SJCRH30 (cell line): ENCODE results near the gene SPRED2. TPM values are rescaled to one million over a fixed set of nuclear protein-coding genes. Genes with fewer than 3 reads are reported as not detected.
"Not testable (repeated sequence)": the region's sequence is repeated elsewhere in the genome, so short reads cannot be mapped to it uniquely, and the experiment has no call there.

Experiments used
- DNase-seq, 2 experiments: peaks; one replicate each; pipeline ENCODE4 v3.0.0-alpha.2; 2015 to 2020
- H3K27ac ChIP-seq: fragments of 250-450 bp; sonication (Bioruptor Pico); 2 replicates; pipeline ENCODE4 v1.5.1; 2020; ENCODE audit warnings: mild to moderate bottlenecking, moderate library complexity
- H3K27me3 ChIP-seq: fragments of 250-450 bp; sonication (Bioruptor Pico); 2 replicates; pipeline ENCODE4 v1.5.1; 2020; ENCODE audit warnings: mild to moderate bottlenecking, moderate library complexity
- H3K36me3 ChIP-seq: fragments of 250-450 bp; sonication (Bioruptor Pico); 2 replicates; pipeline ENCODE4 v1.5.1; 2020; ENCODE audit warnings: mild to moderate bottlenecking, moderate library complexity
- H3K4me1 ChIP-seq: fragments of 250-450 bp; sonication (Bioruptor Pico); 2 replicates; pipeline ENCODE4 v1.5.1; 2020; ENCODE audit warnings: mild to moderate bottlenecking, moderate library complexity
- H3K4me3 ChIP-seq: fragments of 250-450 bp; sonication (Bioruptor Pico); 2 replicates; pipeline ENCODE4 v1.5.1; 2020; ENCODE audit warnings: mild to moderate bottlenecking, moderate library complexity
- H3K9me3 ChIP-seq: fragments of 250-450 bp; sonication (Bioruptor Pico); replicated peaks from 2 replicates; pipeline ENCODE4 v1.5.1; 2020; ENCODE audit warnings: mild to moderate bottlenecking, moderate library complexity
- total RNA-seq: library from RNA; depleted of rRNA; stranded (reverse); fragments of >200 nt; shearing (Covaris generic); gene quantifications from 2 replicates; pipeline ENCODE4 v1.2.3, GENCODE V29; 2014

The SPRED2 gene
- total RNA-seq, 1 experiment from 2014 or later = 20.8 TPM

DNA sequence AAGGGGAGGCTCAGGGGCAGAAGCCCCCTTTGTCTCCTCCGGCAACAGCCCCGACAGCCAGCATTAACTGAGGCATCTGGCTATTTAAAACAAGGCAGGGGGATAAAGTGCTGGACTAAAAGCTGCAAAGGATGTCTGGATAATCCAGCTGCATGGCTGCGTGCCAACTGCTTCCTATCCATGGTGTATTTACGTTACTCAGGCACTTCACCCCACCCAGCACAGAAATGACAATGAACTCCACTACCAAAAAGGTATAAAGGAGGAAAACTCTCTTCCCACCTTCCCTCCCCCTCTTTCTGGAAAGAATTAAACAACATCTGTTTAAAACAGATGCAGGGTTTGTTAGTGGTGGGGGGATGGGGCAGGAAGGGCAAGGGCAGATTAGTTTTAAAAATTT, 82.5 kb downstream of the SPRED2 start:
- Histone ChIP-seq H3K27ac (peak overlapping the region; percentile 1; the same call in 1 of the 2 replicates), H3K4me3 (no peak overlapping the region), H3K36me3 (no peaks in the 10 kb centered on the region), H3K9me3 (no peaks in the 10 kb centered on the region), H3K4me1 (peaks cover 33% of the 10 kb centered on the region), H3K27me3 (no peaks in the 10 kb centered on the region)
- DNase-seq = peak; percentile 88 to 97

GRCh38 chr2:65347913-65348312, 84.5 kb downstream of the SPRED2 start:
- no peak overlapping the region for H3K27ac ChIP-seq
- no peak for DNase-seq
- no peaks in the 10 kb centered on the region for H3K27me3 ChIP-seq
- peaks cover 33% of the 10 kb centered on the region for H3K4me1 ChIP-seq
- H3K36me3 ChIP-seq = peaks cover 3% of the 10 kb centered on the region; the same call in 1 of the 2 replicates
- no peaks in the 10 kb centered on the region for H3K9me3 ChIP-seq
- H3K4me3 ChIP-seq = no peak overlapping the region

- no peak overlapping the region for H3K27ac ChIP-seq
- no peak overlapping the region for H3K4me3 ChIP-seq
- DNase-seq = no peak
- peaks cover 9% of the 10 kb centered on the region for H3K36me3 ChIP-seq
- H3K9me3 ChIP-seq = no peaks in the 10 kb centered on the region
- H3K27me3 ChIP-seq = no peaks in the 10 kb centered on the region
- peaks cover 14% of the 10 kb centered on the region for H3K4me1 ChIP-seq
Observed at GRCh38 chr2:65345631-65346030, 86.8 kb downstream of the SPRED2 start.

DNA sequence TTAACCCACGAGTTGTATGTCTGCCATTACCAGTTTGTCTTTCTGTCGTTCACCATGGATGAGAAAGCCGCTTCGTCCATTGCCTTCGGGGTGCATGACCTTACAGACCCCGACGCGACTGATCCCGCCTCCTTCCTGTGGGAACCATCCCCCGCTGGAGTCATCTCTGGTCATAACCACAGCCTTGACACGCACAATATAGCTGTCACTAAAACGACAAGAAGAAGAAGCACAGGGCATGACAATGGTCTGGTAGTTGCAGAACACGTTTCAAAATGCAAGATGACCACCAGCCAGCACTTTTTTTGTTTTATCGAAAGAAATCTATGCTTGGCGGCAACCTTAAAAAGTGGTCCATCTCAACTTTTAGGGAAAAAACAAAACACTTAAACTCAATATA, 87.7 kb downstream of the SPRED2 start:
- Histone ChIP-seq H3K27me3 (no peaks in the 10 kb centered on the region), H3K4me1 (peaks cover 5% of the 10 kb centered on the region), H3K9me3 (no peaks in the 10 kb centered on the region), H3K36me3 (peaks cover 19% of the 10 kb centered on the region), H3K27ac (no peak overlapping the region), H3K4me3 (no peak overlapping the region)
- no peak for DNase-seq

DNA sequence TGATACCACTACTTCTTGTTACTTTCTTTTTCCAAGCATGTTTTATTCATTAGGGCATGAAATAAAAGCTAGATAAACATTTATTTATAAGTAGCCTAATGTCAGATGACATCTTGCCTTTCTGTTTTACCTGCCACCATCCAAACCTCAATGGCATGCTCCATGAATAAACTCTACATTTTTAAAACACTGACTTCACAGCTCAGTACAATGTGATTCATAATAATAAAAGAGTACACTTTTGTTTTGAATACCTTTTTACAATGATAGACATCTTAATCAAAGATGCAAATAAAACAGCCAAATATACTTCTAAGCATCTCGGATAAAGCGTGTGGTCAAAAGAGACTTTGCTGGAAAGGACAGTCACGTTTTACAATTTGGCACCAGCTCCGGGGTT, 88.2 kb downstream of the SPRED2 start:
- H3K36me3 ChIP-seq = peaks cover 20% of the 10 kb centered on the region
- no peak overlapping the region for H3K4me3 ChIP-seq
- H3K9me3 ChIP-seq = no peaks in the 10 kb centered on the region
- no peak for DNase-seq
- H3K4me1 ChIP-seq = no peaks in the 10 kb centered on the region
- H3K27me3 ChIP-seq = no peaks in the 10 kb centered on the region
- no peak overlapping the region for H3K27ac ChIP-seq

DNA sequence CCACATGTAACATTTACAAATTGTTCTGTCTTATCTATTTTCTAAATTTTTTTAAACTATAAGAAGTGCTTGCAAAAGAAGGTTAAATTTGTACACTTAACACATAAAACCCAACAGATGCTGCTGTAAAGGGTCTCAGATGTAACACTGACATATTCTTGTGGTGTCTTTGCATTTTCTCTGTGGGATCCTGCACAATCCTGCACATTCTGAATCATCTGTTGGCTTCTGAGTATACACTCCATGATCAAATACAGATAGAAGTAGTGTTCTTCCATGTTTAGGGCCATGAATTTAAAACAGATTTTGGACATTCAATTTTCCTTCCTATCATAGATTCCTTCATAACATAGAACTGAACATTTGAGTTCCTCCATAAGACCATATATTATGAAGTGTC, 89.0 kb downstream of the SPRED2 start:
- no peak overlapping the region for H3K27ac ChIP-seq

DNA sequence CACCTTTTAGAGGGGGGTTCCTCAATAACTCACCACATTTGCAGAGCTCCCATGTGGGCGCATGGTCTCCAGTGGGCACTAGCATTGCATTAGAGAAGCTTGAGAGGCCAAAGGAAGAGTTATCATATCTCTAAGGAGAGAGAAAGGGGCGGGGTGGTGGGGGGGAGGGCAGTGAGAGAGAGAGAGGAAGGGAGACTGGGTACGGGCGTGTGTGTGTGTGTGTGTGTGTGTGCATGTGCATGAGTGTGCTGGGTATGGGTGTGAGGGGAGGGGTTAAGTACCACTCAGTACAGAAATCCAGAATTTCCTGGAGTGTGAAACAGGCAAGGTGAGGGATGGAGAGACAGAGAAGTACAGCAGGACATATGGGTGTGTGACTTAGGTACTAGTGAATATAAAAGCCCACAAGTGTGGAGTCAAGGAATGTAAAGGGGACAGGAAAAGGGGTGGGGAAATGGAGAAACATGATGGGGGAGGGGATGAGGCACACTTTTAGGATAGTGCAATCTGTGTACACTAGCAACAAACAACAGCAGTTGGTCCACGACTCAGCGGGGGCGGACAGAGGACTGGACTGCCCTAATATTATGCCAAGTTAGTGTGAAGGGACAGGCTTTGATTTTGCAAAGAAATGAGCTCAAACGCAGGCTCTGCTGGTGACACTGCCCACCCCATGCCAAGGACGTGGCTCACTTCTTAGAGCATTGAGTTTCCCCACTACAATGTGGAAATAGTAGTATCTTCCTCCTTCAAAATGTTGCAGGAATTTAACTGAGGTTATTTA, 91.3 kb downstream of the SPRED2 start:
- peaks cover 28% of the 10 kb centered on the region for H3K36me3 ChIP-seq
- H3K27ac ChIP-seq = no peak overlapping the region
- no peaks in the 10 kb centered on the region for H3K4me1 ChIP-seq
- no peaks in the 10 kb centered on the region for H3K9me3 ChIP-seq
- no peak overlapping the region for H3K4me3 ChIP-seq
- no peak for DNase-seq
- H3K27me3 ChIP-seq = no peaks in the 10 kb centered on the region

More for the DNA sequence above, 89.0 kb downstream of the SPRED2 start:
- H3K36me3 ChIP-seq = peaks cover 20% of the 10 kb centered on the region
- no peaks in the 10 kb centered on the region for H3K9me3 ChIP-seq
- no peaks in the 10 kb centered on the region for H3K4me1 ChIP-seq
- no peak overlapping the region for H3K4me3 ChIP-seq
- no peaks in the 10 kb centered on the region for H3K27me3 ChIP-seq
- no peak for DNase-seq

- Histone ChIP-seq H3K27me3 (no peaks in the 10 kb centered on the region), H3K4me1 (no peaks in the 10 kb centered on the region), H3K9me3 (no peaks in the 10 kb centered on the region), H3K27ac (no peak overlapping the region), H3K36me3 (peaks cover 32% of the 10 kb centered on the region), H3K4me3 (no peak overlapping the region)
- no peak for DNase-seq
Observed at GRCh38 chr2:65339648-65340047, 92.8 kb downstream of the SPRED2 start.

DNA sequence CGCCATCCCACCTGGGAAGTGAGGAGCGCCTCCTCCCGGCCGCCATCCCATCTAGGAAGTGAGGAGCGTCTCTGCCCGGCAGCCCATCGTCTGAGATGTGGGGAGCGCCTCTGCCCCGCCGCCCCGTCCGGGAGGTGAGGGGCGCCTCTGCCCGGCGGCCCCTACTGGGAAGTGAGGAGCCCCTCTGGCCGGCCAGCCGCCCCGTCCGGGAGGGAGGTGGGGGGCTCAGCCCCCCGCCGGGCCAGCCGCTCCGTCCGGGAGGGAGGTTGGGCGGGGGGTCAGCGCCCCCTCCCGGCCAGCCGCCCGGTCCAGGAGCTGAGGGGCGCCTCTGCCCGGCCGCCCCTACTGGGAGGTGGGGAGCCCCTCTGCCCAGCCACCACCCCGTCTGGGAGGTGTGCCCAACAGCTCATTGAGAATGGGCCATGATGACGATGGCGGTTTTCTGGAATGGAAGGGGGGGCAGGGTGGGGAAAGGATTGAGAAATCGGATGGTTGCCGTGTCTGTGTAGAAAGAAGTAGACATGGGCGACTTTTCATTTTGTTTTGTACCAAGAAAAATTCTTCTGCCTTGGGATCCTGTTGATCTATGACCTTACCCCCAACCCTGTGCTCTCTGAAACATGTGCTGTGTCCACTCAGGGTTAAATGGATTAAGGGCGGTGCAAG, 93.4 kb downstream of the SPRED2 start:
- not testable (repeated sequence) for H3K27ac ChIP-seq, H3K27me3 ChIP-seq, H3K4me3 ChIP-seq, H3K4me1 ChIP-seq, H3K9me3 ChIP-seq, DNase-seq
- H3K36me3 ChIP-seq = peaks cover 36% of the 10 kb centered on the region

- H3K27me3 ChIP-seq, DNase-seq, H3K9me3 ChIP-seq, H3K27ac ChIP-seq, H3K4me3 ChIP-seq, H3K4me1 ChIP-seq: not testable (repeated sequence)
- H3K36me3 ChIP-seq = peaks cover 45% of the 10 kb centered on the region
Observed at GRCh38 chr2:65337915-65338314, 94.5 kb downstream of the SPRED2 start.

DNA sequence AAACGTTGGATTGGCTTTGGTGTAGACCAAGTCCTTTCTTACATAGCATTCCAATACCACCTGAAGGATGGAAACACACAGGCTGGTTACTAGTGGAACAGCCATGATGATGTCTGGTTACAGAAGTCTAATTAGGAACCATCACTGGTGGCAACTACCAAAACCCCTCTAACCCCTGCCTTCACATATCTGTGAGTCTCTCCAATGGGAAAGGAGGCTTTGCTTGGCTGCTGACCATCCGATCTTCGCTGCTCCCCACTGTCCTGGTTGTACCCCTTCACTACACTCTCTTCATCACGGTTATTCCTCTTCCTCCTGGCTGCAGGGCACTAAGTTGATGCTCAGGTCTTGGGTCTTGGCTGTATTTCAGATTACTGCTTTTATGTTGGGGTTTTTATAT, 97.7 kb downstream of the SPRED2 start:
- peaks cover 4% of the 10 kb centered on the region; the same call in 1 of the 2 replicates for H3K4me1 ChIP-seq

GRCh38 chr2:65331336-65332025, 100.9 kb downstream of the SPRED2 start:
- no peaks in the 10 kb centered on the region for H3K9me3 ChIP-seq
- H3K27ac ChIP-seq = no peak overlapping the region
- no peak for DNase-seq
- H3K4me1 ChIP-seq = peaks cover 8% of the 10 kb centered on the region; the same call in 1 of the 2 replicates
- H3K4me3 ChIP-seq = no peak overlapping the region
- H3K36me3 ChIP-seq = peaks cover 29% of the 10 kb centered on the region
- no peaks in the 10 kb centered on the region for H3K27me3 ChIP-seq

More for the DNA sequence above, 97.7 kb downstream of the SPRED2 start:
- H3K9me3 ChIP-seq = no peaks in the 10 kb centered on the region
- no peaks in the 10 kb centered on the region for H3K27me3 ChIP-seq
- DNase-seq = no peak
- no peak overlapping the region for H3K27ac ChIP-seq
- H3K36me3 ChIP-seq = peaks cover 31% of the 10 kb centered on the region
- H3K4me3 ChIP-seq = no peak overlapping the region

DNA sequence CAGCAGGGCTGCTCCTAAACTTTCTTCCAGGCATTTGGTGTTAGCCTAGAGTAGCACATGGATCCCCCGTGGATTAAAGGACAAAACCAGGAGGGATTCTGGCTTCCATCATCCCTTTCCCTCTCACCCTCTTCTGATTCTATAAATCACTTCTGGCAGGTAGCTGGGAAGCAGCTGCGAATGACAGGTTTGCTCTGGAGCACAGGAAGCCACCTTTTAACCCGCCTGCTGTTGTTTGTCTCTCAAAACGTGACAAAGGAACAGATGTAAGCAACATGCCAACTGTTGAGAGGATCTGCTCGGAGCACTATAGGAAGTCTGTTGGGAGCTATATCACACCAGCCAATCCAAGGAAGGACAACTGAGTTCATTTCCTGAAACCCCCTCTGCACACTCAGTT, 102.9 kb downstream of the SPRED2 start:
- no peaks in the 10 kb centered on the region for H3K9me3 ChIP-seq
- H3K27ac ChIP-seq = no peak overlapping the region
- H3K4me1 ChIP-seq = peaks cover 8% of the 10 kb centered on the region; the same call in 1 of the 2 replicates
- peak in 1 of 2 experiments; percentile 49 for DNase-seq
- H3K36me3 ChIP-seq = peaks cover 35% of the 10 kb centered on the region
- H3K4me3 ChIP-seq = no peak overlapping the region
- no peaks in the 10 kb centered on the region for H3K27me3 ChIP-seq

- Histone ChIP-seq H3K9me3 (no peaks in the 10 kb centered on the region), H3K4me3 (no peak overlapping the region), H3K36me3 (peaks cover 19% of the 10 kb centered on the region), H3K27ac (no peak overlapping the region), H3K27me3 (no peaks in the 10 kb centered on the region), H3K4me1 (peaks cover 8% of the 10 kb centered on the region; the same call in 1 of the 2 replicates)
- no peak for DNase-seq
Observed at GRCh38 chr2:65326276-65326675, 106.1 kb downstream of the SPRED2 start.

DNA sequence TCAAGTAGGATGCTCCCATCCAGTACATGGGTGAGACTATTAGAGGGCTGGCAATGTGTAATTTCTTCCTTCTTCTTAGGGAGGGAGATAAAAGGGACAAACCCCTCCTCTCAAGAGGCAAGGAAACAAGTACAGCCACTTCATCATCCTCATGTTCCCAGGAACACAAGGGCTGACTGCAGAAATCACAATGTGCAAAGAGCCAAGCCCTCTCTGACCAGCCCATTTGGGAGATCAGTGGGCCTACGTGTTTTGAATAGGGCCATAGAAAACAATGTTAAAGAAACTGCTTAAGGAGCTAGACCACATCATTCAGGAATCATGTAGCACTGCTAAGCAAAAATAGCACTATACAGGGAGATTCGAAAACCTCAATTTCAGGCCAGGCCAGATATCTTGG, 107.3 kb downstream of the SPRED2 start:
- DNase-seq = no peak
- Histone ChIP-seq H3K4me3 (no peak overlapping the region), H3K4me1 (peaks cover 15% of the 10 kb centered on the region), H3K27me3 (no peaks in the 10 kb centered on the region), H3K9me3 (no peaks in the 10 kb centered on the region), H3K27ac (no peak overlapping the region), H3K36me3 (peaks cover 19% of the 10 kb centered on the region)
